Hepatocyte (in vitro differentiated cells): ENCODE measurements around the gene TSEN2. TPM values are rescaled to one million over a fixed set of nuclear protein-coding genes. Genes with fewer than 3 reads are reported as not detected.

Experiments used
- DNase-seq: peaks from one replicate; pipeline ENCODE4 v3.0.0-alpha.2; 2016; ENCODE audit warnings: low spot score
- H2AFZ ChIP-seq: fragments of 200-600 bp; sonication (generic); 2 replicates; pipeline ENCODE4 v1.6.0; 2016; ENCODE audit warnings: antibody characterized with exemption, mild to moderate bottlenecking
- H3K27ac ChIP-seq: fragments of 200-600 bp; sonication (generic); 2 replicates; pipeline ENCODE4 v1.5.1; 2016; ENCODE audit warnings: mild to moderate bottlenecking
- H3K27me3 ChIP-seq: fragments of 200-600 bp; sonication (generic); 2 replicates; pipeline ENCODE4 v1.6.1; 2016
- H3K36me3 ChIP-seq: fragments of 200-600 bp; sonication (generic); replicated peaks from 2 replicates; pipeline ENCODE4 v1.5.1; 2016; ENCODE audit warnings: low read depth; ENCODE audit not compliant: insufficient read depth
- H3K4me1 ChIP-seq: fragments of 200-600 bp; sonication (generic); 2 replicates; pipeline ENCODE4 v1.5.1; 2016; ENCODE audit warnings: mild to moderate bottlenecking, moderate library complexity; ENCODE audit not compliant: insufficient read depth
- H3K4me2 ChIP-seq: fragments of 200-600 bp; sonication (generic); 2 replicates; pipeline ENCODE4 v1.6.0; 2016
- H3K4me3 ChIP-seq: fragments of 200-600 bp; sonication (generic); 2 replicates; pipeline ENCODE4 v1.5.1; 2016; ENCODE audit warnings: mild to moderate bottlenecking
- H3K79me2 ChIP-seq: fragments of 200-600 bp; sonication (generic); 2 replicates; pipeline ENCODE4 v1.6.0; 2017; ENCODE audit warnings: mild to moderate bottlenecking
- H3K9me2 ChIP-seq: fragments of 200-600 bp; sonication (generic); replicated peaks from 2 replicates; pipeline ENCODE4 v1.6.0; 2017; ENCODE audit warnings: mild to moderate bottlenecking; ENCODE audit not compliant: insufficient read depth
- H3K9me3 ChIP-seq: fragments of 200-600 bp; sonication (generic); 2 replicates; pipeline ENCODE4 v1.5.1; 2016; ENCODE audit warnings: low read depth, mild to moderate bottlenecking
- H4K20me1 ChIP-seq: fragments of 200-600 bp; sonication (generic); 2 replicates; pipeline ENCODE4 v1.6.0; 2016; ENCODE audit warnings: mild to moderate bottlenecking; ENCODE audit not compliant: insufficient read depth, poor library complexity, severe bottlenecking
- EZH2 ChIP-seq: fragments of 200-600 bp; sonication (generic); IDR thresholded peaks from 2 replicates; pipeline ENCODE4 v1.6.1; 2016; ENCODE audit warnings: antibody characterized with exemption, mild to moderate bottlenecking, borderline replicate concordance
- EZH2phosphoT487 ChIP-seq: fragments of 200-600 bp; sonication (generic); IDR thresholded peaks from one replicate; pipeline ENCODE4 v1.6.1; 2018; ENCODE audit warnings: antibody characterized with exemption, mild to moderate bottlenecking, low read depth, moderate library complexity; ENCODE audit not compliant: unreplicated experiment, severe bottlenecking
- WGBS: methylation state at CpG from one replicate; pipeline ENCODE4 v1.1.6; 2016; ENCODE audit warnings: low lambda C conversion rate; ENCODE audit errors: missing lambda C conversion rate; 5-methylcytosine and 5-hydroxymethylcytosine counted together
- polyA plus RNA-seq: library from polyadenylated mRNA; unstranded; fragments of >200 nt; fragmentation: Nextera tagmentation; extraction: Ambion mirVana; gene quantifications from 2 replicates; pipeline ENCODE4 v1.2.1, GENCODE V29; 2016
- total RNA-seq: library from RNA; depleted of rRNA; stranded (reverse); fragments of >200 nt; gene quantifications from 2 replicates; pipeline ENCODE4 v1.2.3, GENCODE V29; 2014
- TF ChIP-seq, protein P1 (sequence below): fragments of 200-600 bp; sonication (generic); IDR thresholded peaks from 2 replicates; pipeline ENCODE4 v1.5.1; 2016; ENCODE audit warnings: antibody characterized with exemption, mild to moderate bottlenecking; ENCODE audit not compliant: poor library complexity

The TSEN2 gene
- total and polyA plus RNA-seq, 2 experiments from 2014 or later: 9.6 to 17.8 TPM

GRCh38 chr3:12444582-12445471 lies 39.5 kb upstream of the TSEN2 start:
- peak; percentile 84 for DNase-seq
- no peaks in the 10 kb centered on the region for H3K9me3 ChIP-seq
- TF ChIP-seq, protein P1, sequence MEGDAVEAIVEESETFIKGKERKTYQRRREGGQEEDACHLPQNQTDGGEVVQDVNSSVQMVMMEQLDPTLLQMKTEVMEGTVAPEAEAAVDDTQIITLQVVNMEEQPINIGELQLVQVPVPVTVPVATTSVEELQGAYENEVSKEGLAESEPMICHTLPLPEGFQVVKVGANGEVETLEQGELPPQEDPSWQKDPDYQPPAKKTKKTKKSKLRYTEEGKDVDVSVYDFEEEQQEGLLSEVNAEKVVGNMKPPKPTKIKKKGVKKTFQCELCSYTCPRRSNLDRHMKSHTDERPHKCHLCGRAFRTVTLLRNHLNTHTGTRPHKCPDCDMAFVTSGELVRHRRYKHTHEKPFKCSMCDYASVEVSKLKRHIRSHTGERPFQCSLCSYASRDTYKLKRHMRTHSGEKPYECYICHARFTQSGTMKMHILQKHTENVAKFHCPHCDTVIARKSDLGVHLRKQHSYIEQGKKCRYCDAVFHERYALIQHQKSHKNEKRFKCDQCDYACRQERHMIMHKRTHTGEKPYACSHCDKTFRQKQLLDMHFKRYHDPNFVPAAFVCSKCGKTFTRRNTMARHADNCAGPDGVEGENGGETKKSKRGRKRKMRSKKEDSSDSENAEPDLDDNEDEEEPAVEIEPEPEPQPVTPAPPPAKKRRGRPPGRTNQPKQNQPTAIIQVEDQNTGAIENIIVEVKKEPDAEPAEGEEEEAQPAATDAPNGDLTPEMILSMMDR: no peak
- TF ChIP-seq EZH2phosphoT487 (peak; percentile 92), EZH2 (no peak)
- peak overlapping the region; percentile 28 for H2AFZ ChIP-seq
- H3K27ac ChIP-seq: peak overlapping the region; percentile 92
- peaks cover 28% of the 10 kb centered on the region for H3K4me1 ChIP-seq
- WGBS: 15% methylated on average over 24 of the region's 24 CpGs
- no peaks in the 10 kb centered on the region for H3K79me2 ChIP-seq
- no peak overlapping the region for H3K4me3 ChIP-seq
- peak overlapping the region; percentile 70 for H3K4me2 ChIP-seq
- no peaks in the 10 kb centered on the region for H3K36me3 ChIP-seq
- H4K20me1 ChIP-seq: no peaks in the 10 kb centered on the region
- no peaks in the 10 kb centered on the region for H3K9me2 ChIP-seq
- no peaks in the 10 kb centered on the region for H3K27me3 ChIP-seq

DNA sequence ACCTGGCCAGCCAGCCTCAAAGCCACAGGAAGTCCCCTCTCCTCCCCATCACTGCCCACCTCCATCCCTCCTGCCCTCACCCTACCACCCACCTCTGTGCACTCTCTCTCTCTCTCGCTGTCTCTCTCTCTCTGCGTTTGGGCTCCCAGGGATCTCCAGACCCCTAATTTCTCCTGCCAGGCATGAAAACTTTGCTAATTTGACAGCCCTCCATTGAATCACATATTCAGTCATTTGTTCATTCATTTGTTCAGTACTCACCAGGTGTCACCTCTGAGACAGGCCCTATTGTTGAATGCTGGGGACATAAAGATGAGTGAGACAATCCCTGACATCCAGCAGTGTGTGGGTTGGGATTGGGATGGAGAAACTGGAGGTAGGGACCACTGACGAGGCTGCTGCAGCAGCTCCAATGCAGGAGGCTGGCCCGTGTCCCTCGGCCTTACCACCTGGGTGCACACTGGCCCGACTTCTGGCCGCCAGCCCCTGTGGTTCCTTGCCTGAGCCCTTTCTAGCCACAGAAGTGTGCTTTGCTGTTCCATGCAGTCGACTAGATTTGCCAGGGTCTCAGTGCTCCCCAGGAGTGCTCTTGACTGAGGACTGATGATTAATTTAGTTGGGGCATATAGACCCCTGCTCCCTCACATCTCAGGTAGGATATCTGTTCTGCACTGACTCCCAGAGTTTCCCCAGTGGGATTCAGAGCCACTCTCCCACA lies 38.6 kb upstream of the TSEN2 start:
- Histone ChIP-seq H2AFZ (no peak overlapping the region), H3K4me2 (peak overlapping the region; percentile 10), H3K27ac (peak overlapping the region; percentile 92), H4K20me1 (no peaks in the 10 kb centered on the region), H3K27me3 (no peaks in the 10 kb centered on the region), H3K79me2 (no peaks in the 10 kb centered on the region), H3K4me3 (no peak overlapping the region), H3K9me2 (no peaks in the 10 kb centered on the region), H3K4me1 (peaks cover 26% of the 10 kb centered on the region), H3K9me3 (no peaks in the 10 kb centered on the region), H3K36me3 (no peaks in the 10 kb centered on the region)
- DNase-seq: no peak
- 88% methylated on average over 8 of the region's 8 CpGs for WGBS
- TF ChIP-seq EZH2phosphoT487: no peak
- TF ChIP-seq, protein P1: no peak
- TF ChIP-seq EZH2: no peak

DNA sequence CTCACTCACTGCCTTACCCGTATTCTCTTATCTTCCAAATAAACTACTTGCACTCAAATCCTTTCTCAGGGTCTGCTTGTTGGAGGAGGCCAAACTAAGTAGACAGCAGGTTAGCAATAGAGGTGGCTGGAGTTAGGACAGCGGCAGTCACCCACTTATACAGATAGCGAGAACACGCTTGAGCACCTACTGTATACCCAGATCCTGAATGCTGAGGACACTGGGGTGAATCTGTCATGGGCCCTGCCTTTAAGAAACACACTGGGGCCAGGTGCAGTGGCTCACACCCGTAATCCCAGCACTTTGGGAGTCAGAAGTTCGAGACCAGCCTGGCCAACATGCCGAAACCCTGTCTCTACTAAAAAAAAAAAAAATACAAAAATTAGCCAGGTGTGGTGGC lies 38.0 kb upstream of the TSEN2 start:
- no peaks in the 10 kb centered on the region for H3K27me3 ChIP-seq
- H3K79me2 ChIP-seq: no peaks in the 10 kb centered on the region
- 91% methylated on average over 7 of the region's 7 CpGs for WGBS
- H4K20me1 ChIP-seq: no peaks in the 10 kb centered on the region
- no peaks in the 10 kb centered on the region for H3K9me2 ChIP-seq
- H3K4me1 ChIP-seq: peaks cover 25% of the 10 kb centered on the region
- no peak overlapping the region for H3K4me2 ChIP-seq
- H3K27ac ChIP-seq: peak overlapping the region; percentile 92
- TF ChIP-seq, protein P1: no peak
- TF ChIP-seq EZH2phosphoT487 (no peak), EZH2 (no peak)
- no peak overlapping the region for H3K4me3 ChIP-seq
- H3K9me3 ChIP-seq: no peaks in the 10 kb centered on the region
- DNase-seq: no peak
- H2AFZ ChIP-seq: no peak overlapping the region
- H3K36me3 ChIP-seq: no peaks in the 10 kb centered on the region
